GM21576 (cell line): Measurements from ENCODE around the gene CFAP69.
A peak's percentile ranks its signal among the peaks of the same experiment; 100 is the strongest.

Source experiments
- ATAC-seq: cut with Tn5 transposase; IDR thresholded peaks from one replicate; pipeline ENCODE4 v1.9.1; 2021; ENCODE audit warnings: mild to moderate bottlenecking, moderate library complexity; ENCODE audit not compliant: unreplicated experiment

CFAP69 gene

GRCh38 chr7:90244909-90245851 is at the start of gene CFAP69:
Gene CFAP69 (plus strand): TSS chr7:90245174. CDS start chr7:90245425, 251 bp downstream.
- peak; percentile 85 for ATAC-seq

GRCh38 chr7:90201500-90202195 is 43.3 kb upstream of the CFAP69 start:
- ATAC-seq: no peak

- no peak for ATAC-seq
These were observed 37.0 kb upstream of the CFAP69 start for GRCh38 chr7:90207956-90208355.

- no peak for ATAC-seq
These were observed 35.2 kb upstream of the CFAP69 start for GRCh38 chr7:90209776-90210175.

GRCh38 chr7:90210475-90210874 is 34.5 kb upstream of the CFAP69 start:
- no peak for ATAC-seq

GRCh38 chr7:90210981-90211380 is 34.0 kb upstream of the CFAP69 start:
- ATAC-seq: peak; percentile 5

- ATAC-seq: peak; percentile 90
These were observed 33.4 kb upstream of the CFAP69 start, which contains the start of gene STEAP2 for GRCh38 chr7:90211391-90212148. Gene STEAP2 (plus strand): TSS chr7:90211740. CDS start chr7:90225083, 13,343 bp downstream.

- ATAC-seq: no peak
These were observed 32.9 kb upstream of the CFAP69 start for GRCh38 chr7:90212149-90212495.

GRCh38 chr7:90213521-90213920 is 31.5 kb upstream of the CFAP69 start:
- ATAC-seq: no peak

- ATAC-seq: no peak
These were observed 28.8 kb upstream of the CFAP69 start for GRCh38 chr7:90216080-90216674.

GRCh38 chr7:90216771-90217170 is 28.2 kb upstream of the CFAP69 start:
- ATAC-seq: no peak

- ATAC-seq: no peak
These were observed 22.6 kb upstream of the CFAP69 start for GRCh38 chr7:90222390-90222789.

- ATAC-seq: no peak
These were observed 21.9 kb upstream of the CFAP69 start for GRCh38 chr7:90222811-90223725.

GRCh38 chr7:90224195-90224594 is 20.8 kb upstream of the CFAP69 start:
- ATAC-seq: no peak

- no peak for ATAC-seq
These were observed 19.8 kb upstream of the CFAP69 start for GRCh38 chr7:90225181-90225580.

GRCh38 chr7:90225601-90226000 is 19.4 kb upstream of the CFAP69 start:
- no peak for ATAC-seq

- no peak for ATAC-seq
These were observed 17.7 kb upstream of the CFAP69 start for GRCh38 chr7:90227259-90227658.

GRCh38 chr7:90229682-90230081 is 15.3 kb upstream of the CFAP69 start:
- ATAC-seq: no peak

- no peak for ATAC-seq
These were observed 14.1 kb upstream of the CFAP69 start for GRCh38 chr7:90230834-90231233.

- ATAC-seq: no peak
These were observed 13.7 kb upstream of the CFAP69 start for GRCh38 chr7:90231304-90231703.
